ENCODE data around the gene KRABD2.
A peak's percentile ranks its signal among the peaks of the same experiment; 100 is the strongest.
"Not testable (repeated sequence)": the region's sequence is repeated elsewhere in the genome, so short reads cannot be mapped to it uniquely, and the experiment has no call there.

Gene KRABD2

DNA sequence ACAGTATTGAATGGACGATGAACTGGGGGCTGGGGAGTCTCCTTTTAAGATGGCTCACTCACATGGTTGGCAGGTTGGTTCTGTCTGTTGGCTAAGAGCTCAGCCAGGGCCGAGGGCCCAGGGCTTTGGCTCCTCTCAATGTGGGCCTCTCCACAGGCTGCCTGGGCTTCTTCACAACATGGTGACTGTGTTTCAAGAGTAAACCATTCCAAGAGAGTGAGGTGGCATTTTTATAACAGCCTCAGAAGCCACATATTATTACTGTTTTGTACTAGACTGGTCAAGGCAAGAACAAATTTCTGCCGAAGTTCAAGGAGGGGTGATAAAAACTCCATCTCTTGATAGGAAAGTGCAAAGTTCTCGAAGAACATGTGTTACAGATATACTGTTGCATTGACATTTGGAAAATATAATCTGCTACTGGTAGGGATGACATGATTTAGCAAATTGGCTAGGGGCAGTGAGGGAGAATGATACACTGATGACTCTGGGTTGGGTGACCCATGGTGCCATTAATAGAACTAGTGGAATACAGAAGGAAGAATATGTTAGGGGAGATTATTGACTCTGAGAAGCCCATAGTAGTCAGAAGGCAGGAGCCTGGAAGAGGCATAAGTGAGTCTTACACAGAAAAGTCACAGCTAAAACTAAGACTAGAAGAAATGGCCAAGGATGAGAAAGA, 13.7 kb downstream of the KRABD2 start:
- DNase-seq (ENCODE audit: low spot score), result peak; percentile 28

DNA sequence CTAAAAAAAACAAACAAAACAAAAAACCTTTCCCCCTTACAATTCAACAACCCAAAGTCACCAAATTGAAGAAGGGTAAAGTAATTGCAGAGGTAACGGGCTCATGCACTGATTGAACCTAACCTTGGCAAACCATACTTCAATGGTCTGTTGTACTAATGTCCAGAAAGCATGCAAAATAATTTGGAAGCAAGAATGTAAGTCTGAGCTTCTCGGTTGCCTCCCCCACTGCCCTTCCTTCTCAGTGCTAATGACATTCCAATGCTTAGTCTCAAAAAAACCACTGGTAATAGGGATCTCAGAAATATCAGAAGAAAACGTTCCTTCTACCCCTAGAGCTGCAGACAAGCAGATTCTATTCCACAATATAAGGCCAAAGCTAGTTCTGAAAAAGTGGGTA, 15.8 kb downstream of the KRABD2 start:
- no peak for DNase-seq (ENCODE audit: low spot score)

DNA sequence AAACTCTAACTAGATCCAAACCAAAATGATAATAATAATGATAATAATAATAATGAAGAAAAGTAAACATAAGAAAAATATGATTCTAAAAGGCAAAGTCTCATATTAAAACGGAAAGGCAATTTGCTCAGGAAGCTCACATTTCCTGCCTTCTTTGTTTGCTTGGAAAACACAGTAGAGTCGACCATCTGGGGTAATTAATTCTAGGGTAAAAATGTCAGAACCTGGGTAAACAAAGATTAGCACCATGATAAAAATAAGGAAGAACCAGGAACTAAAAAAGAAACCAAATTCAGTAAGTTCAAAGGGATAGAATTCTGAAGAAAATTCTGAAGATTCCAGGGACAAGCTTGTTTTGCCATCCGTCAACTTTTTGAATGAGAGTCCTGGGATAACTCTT, 16.2 kb downstream of the KRABD2 start:
- no peak for DNase-seq (ENCODE audit: low spot score)

DNA sequence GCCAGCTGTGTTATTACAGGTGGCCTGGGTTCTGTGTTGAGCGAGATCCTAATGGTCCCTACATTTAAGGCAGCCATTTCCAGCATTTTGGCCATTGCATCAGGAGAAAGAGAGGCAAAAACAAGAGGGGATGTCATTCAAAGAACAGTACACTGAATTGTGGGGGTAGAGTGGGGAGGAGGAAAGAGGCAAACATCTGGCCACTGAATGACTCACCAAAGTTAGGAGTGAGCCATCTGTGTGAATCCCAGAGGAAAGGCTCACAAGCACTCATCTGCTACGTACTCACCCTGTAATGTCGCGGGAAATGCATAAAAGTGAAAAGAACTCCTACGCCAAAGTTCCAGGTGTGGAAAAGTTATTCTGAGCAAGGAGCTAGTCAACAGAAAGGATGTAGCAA, 16.7 kb downstream of the KRABD2 start:
- DNase-seq (ENCODE audit: low spot score), result no peak

DNA sequence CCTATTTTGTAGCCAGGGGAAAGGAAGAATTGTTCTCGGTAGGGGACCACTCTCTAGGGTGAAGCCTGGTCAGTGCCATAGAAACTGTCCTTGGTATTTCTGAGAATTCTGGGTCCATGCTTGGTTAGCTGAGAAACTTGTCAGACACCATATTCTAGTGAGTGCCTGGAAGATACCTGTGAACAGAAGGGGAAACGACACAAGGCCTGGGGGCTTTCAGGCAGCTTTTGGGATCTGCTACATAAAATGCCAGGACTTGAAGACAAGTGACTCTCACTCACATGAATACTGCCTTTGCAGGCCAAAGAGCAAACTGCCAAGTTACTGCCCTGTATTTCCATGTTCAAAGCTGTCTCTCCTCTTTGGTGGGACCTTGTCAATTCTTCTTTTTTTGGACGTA, 18.6 kb downstream of the KRABD2 start:
- no peak for DNase-seq (ENCODE audit: low spot score)

DNA sequence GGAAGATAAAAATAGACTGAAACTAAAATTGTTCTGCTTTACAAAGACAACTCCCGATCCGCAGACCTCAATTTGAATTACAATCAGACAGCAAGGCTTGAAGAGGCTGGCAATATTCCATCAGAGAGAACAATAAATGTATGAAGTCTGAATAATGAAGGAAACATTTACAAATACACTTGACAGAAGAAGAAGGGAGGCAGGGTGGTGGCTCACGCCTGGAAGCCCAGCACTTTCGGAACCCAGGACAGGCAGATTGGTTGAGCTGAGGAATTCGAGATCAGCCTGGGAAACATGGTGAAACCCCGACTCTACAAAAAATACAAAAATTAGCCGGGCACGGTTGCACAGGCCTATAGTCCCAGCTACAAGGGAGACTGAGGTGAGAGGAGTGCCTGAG, 22.3 kb downstream of the KRABD2 start:
- peak; percentile 68 for DNase-seq (ENCODE audit: low spot score)

DNA sequence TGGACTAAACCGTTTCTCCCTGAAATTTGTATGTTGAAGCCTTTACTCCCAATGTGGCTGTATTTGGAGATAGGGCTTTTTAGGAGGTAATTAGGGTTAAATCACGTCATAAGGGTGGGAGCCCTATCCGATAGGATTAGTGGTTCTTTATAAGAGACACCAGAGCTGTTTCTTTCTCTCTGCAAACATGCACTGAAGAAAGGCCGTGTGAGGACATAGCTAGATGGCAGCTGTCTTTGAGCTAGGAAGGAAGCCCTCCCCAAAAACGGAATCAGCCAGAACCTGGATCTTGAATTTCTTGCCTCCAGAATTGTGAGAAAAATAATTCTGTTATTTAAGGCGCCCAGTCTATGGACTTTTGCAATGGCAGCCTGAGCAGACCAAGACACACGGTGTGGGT, 22.8 kb downstream of the KRABD2 start:
- peak; percentile 5 for DNase-seq (ENCODE audit: low spot score)

DNA sequence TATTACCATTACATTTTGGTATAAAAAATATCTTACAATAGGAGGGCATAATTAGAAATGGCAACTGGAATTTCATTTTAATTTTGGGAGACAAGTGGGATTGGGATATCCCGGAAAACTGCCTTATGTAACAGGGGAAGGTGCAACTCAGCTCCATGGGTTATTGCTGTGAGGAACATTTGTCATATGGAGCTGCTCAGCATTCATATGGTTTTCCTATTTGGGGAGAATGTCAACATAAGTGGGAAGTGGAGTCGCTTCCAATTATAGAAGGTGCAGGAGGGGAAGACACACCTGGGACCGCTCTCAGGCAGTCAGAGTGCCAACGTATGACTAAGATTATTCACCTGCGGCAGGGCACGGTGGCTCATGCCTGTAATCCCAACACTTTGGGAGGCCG, 26.2 kb downstream of the KRABD2 start:
- DNase-seq (ENCODE audit: low spot score), result no peak

DNA sequence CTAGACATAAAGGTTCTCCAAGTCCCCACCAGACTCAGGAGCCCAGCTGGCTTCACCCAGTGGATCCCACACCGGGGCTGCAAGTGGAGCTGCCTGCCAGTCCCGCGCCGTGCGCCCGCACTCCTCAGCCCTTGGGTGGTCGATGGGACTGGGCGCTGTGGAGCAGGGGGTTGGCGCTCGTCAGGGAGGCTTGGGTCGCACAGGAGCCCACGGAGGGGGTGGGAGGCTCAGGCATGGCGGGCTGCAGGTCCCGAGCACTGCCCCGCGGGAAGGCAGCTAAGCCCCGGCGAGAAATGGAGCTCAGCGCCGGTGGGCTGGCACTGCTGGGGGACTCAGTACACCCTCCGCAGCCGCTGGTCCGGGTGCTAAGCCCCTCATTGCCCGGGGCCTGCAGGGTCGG, 29.5 kb downstream of the KRABD2 start:
- not testable (repeated sequence) for DNase-seq (ENCODE audit: low spot score)

DNA sequence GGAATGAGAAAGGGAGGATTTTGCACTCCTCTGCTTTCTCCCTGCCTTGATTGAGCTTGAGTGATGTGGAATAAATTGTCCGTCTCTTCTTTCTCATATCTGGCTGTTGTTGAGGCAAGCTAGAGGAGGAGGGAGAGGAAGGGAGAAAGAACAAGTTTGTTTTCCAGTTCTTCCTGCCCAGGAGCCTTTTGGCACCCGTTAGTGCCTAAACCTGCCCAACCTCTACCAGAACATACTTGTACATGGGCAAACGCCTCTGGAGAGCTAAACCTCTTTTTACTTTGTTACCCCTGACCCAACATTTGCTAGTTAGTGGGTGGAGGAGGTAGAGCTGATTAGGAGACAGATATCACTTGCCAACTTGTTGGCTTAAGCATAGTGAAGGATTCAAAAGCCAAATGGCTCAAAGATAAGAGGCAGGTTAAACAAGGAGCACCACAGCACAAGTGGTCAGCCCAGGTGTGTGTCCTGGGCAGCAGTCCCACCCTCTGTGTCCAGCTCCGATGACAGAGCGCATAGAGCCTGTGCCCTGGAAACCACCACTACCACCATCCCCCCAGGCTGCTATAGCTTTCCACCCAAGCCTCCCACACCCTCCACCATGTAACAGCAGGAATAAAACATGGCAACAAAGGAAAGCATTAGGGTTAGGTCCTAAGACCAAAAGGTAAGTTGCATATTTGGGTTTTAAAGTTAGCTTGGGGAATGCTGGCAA, 30.4 kb downstream of the KRABD2 start:
- no peak for DNase-seq (ENCODE audit: low spot score)

DNA sequence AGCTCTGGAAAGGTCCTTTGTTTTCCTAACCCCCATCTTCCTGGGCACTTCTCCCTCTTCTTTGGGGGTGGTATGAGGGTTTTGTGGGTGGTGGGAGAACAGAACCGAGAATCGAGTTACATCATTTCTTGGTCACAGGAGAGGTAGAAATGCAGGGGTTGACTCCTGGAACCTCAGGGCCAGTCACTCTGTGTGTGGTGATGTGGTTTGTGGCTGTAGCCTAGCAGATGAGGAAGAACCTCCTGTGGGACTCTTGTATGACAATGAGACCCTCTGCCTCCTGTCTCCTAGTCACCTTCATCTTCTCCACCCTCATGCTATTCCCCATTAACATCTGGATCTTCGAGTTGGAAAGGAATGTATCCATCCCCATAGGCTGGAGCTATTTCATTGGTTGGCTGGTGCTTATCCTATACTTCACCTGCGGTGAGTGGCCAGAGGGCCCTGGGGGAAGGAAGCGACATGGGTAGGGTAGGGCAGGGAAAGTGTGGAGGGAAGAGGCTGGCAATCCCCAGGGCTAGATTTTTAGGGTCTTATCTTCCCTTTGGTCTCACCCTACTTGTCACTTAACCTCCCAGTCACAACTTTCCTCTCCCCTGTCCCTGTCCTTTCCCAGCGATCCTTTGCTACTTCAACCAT, 31.3 kb downstream of the KRABD2 start:
- no peak for DNase-seq (ENCODE audit: low spot score)

DNA sequence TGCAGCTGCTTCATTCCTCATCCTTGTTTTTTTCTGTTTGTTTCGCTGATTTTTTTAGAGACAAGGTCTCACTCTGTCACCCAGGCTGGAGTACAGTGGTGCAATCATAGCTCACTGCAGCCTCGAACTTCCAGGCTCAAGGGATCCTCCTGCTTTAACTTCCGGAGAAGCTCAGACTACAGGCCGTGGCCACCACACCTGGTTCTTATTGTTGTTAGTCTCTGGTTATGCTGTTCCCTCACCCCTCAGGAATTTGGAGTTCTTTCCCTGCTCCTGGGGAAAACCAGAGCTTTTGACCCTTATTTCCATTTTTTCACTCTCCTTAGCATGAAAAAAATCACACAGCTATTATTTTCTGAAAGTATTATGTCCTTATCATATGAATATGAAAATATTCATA, 35.0 kb downstream of the KRABD2 start:
- no peak for DNase-seq (ENCODE audit: low spot score)

DNA sequence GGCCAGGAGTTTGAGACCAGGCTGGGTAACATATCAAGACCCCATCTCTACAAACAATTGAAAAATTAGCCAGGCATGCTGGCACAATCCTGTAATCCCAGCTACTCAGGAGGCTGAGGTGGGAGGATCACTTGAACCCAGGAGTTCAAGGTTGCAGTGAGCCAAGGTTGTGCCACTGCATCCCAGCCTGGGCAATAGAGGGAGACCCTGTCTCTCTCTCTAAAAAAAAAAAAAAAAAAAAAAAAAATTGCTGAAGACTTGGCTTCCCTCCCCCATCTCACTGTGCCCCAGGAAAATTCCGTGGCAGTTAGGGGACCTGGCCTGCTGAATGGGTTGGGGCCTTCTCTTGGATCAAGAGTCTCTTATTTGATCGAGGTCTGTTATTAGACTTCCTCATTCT, 37.0 kb downstream of the KRABD2 start, which contains the start of gene ODF4:
Gene ODF4, plus strand, starts transcription at position 301 of the 400 bp plus-strand sequence. CDS start 212 bp downstream, outside the sequence.
- no peak for DNase-seq (ENCODE audit: low spot score)

DNA sequence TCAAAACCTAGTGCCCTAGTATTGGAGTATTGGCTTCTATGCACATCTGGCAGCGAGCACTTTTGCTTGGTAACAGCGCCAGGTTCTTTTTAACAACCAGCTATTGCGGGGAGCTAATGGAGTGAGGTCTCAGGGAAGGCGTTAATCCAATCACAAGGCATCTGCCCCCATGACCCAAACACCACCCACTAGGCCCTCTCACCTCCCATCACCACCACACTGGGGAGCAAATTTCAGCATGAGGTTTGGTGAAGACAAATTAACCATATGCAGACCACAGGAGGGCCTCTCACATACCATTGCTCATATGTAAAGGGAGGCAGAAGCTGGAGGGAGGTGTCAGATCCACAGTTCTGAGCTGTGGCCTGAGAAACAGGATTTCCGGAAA, 37.8 kb downstream of the KRABD2 start:
- no peak for DNase-seq (ENCODE audit: low spot score)

DNA sequence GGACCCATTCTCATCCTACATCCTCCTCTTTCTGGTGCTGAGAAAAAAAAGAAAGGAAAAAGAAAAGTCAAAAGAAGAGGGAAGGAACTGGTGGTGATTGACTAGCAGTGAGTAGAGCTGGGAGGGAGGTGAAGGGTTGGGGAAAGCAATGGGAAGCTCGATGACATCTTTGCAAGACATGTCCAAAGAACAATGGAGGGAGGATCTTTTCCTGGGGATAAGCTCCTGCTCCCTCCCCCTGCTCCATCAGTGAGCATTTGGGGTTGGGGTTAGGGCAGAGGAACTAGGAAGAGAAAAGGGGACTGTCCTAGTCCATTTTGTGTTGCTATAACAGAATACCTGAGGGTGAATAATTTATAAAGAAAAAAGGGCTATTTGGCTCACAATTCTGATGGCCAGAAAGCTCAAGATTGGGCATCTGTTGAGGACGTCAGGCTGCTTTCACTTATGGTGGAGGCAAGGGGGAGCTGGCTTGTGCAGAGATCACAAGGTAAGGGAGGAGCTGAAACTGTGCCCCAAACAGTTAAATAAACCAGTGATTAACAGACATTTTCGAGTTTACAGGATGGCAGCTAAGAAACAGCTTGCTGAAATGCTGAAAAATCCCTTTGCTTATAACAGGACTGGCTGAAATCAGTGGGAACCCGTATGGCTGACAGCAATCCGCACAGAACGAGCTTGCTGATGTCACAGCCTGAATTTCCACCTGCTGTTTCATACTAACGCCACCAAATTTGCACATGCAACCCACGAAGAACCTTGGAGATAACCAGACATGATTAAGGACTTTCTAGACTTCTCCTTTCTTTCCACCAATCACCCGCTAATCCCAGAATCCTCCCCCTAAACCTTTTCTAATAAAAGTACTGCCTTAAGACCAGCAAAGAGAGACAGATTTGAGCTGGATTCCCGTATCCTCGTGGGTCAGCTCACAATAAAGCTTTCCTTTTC, 38.4 kb downstream of the KRABD2 start:
- no peak for DNase-seq (ENCODE audit: low spot score)

DNA sequence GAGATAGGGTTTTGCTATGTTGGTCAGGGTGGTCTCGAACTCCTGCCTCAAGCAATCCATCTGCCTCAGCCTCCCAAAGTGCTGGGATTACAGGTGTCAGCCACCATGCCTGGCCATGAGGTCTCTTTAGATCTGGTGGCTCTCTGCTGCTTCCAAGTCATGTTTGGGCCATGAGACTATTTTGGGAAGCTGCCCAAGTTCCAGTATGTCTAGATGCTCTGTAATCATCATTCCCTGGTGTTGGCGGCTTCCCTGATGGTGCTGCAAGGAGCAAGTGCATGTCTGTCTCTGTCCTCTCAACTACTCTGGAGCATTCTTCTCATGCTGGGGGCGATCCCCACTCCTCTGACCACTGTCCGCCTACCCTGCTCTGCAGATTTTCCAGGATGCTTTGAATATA, 43.2 kb downstream of the KRABD2 start:
- no peak for DNase-seq (ENCODE audit: low spot score)

DNA sequence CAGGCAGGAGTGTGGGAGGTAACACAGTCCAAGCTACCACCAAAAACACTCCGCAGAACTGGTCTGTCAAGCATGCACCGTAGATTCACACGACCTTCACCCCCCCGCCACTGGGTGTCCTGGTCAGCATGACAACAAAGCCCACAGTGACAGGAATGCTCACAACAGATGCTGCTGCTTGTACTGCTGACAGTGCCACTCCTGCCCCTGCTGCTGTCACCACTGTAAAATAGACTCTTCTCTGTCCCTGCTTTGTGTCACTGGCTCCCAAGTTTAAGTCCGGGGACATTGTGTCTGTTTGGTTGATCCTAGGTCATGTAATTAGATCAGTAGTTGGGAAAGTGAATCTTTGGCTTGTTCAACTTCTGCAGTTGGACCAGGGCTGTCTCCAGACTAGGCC, 43.8 kb downstream of the KRABD2 start:
- DNase-seq (ENCODE audit: low spot score), result no peak

DNA sequence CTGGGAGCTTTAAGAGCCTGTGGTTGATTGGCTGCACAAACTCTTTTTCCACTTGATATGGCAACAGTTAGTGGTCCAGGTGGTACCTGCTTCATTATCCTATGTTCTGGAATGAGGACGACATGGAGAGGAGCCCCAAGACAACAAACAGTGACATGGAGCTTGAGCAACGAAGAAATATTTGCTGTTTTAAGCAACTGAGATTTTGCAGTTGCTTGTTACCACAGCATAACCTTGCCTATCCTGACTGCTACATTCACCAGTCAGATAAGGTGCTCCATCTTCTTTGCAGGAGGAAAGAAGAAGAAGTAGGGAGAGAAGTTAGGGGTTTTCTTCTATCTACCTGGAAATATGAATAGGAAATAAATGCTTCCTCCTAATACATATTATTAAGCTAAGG, 44.4 kb downstream of the KRABD2 start:
- no peak for DNase-seq (ENCODE audit: low spot score)

DNA sequence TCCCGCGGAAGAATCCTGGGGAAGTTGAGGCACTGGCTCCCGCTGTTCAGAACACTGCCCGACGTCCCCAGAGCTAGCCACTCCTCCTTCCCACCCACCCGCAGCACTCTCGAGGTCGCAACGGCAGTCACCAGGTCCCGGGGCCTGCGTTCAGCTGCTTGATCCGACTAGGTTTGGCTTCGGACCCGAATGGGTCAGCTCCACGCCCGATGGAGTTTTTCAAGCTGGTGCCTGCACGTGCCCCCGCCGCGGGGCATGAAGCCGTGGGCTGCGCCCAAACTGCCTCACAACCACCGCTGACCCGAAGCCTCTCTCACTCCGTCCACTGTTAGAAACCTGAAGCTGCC, 49.2 kb downstream of the KRABD2 start:
- no peak for DNase-seq (ENCODE audit: low spot score)

Data from mesenteric fat pad (tissue), 1 donor.